A673 (cell line): Measurements from ENCODE around the gene MECR. TPM values are rescaled to one million over a fixed set of nuclear protein-coding genes. Genes with fewer than 3 reads are reported as not detected.

ENCODE experiments used
- BruUV-seq: library from RNA; stranded (reverse); fragments of 400-500 nt; replicated peaks from 2 replicates; lab custom pipeline; 2021; lab: Mats Ljungman, UMichigan
- CTCF ChIA-PET: fragments of 300-600 bp; sonication (Branson Sonifier 250); formaldehyde crosslinking; loops from one replicate; lab custom pipeline; 2022; ENCODE audit warnings: antibody characterized with exemption; lab: Charles Lee
- POLR2A ChIA-PET: fragments of 300-600 bp; sonication (Branson Sonifier 250); formaldehyde crosslinking; loops from one replicate; lab custom pipeline; 2022; ENCODE audit warnings: antibody characterized with exemption; ENCODE audit not compliant: low non-redundant PET; lab: Charles Lee
- DNase-seq: peaks from one replicate; pipeline ENCODE4 v3.0.0-alpha.2; 2015; ENCODE audit warnings: low spot score
- H3K27ac ChIP-seq: fragments of 200-600 bp; sonication (generic); 2 replicates; pipeline ENCODE4 v1.5.1; 2016; ENCODE audit warnings: mixed run types, low read depth, mild to moderate bottlenecking, mixed read lengths, antibody characterized with exemption, low read length; ENCODE audit not compliant: poor library complexity, severe bottlenecking
- H3K27me3 ChIP-seq: fragments of 200-600 bp; sonication (generic); replicated peaks from 2 replicates; pipeline ENCODE4 v1.6.1; 2017; ENCODE audit warnings: mixed run types, low read depth, mild to moderate bottlenecking, mixed read lengths, antibody characterized with exemption, low read length; ENCODE audit not compliant: insufficient read depth, poor library complexity
- H3K36me3 ChIP-seq: fragments of 200-600 bp; sonication (generic); 2 replicates; pipeline ENCODE4 v1.6.1; 2016; ENCODE audit warnings: mixed run types, mild to moderate bottlenecking, mixed read lengths, antibody characterized with exemption, low read length; ENCODE audit not compliant: insufficient read depth, poor library complexity, severe bottlenecking
- H3K4me1 ChIP-seq: fragments of 200-600 bp; sonication (generic); 2 replicates; pipeline ENCODE4 v1.6.1; 2017; ENCODE audit warnings: mixed run types, mild to moderate bottlenecking, mixed read lengths, antibody characterized with exemption, low read length; ENCODE audit not compliant: insufficient read depth, poor library complexity, severe bottlenecking
- H3K4me3 ChIP-seq: fragments of 200-600 bp; sonication (generic); 2 replicates; pipeline ENCODE4 v1.5.1; 2016; ENCODE audit warnings: low read depth, mixed run types, mild to moderate bottlenecking, mixed read lengths, low read length; ENCODE audit not compliant: poor library complexity, severe bottlenecking
- H3K9me3 ChIP-seq: fragments of 200-600 bp; sonication (generic); 2 replicates; pipeline ENCODE4 v1.6.1; 2016; ENCODE audit warnings: mixed run types, low read depth, mild to moderate bottlenecking, mixed read lengths, antibody characterized with exemption, low read length; ENCODE audit not compliant: poor library complexity, severe bottlenecking
- EZH2 ChIP-seq: fragments of 200-600 bp; sonication (generic); IDR thresholded peaks from 2 replicates; pipeline ENCODE4 v1.6.1; 2017; ENCODE audit warnings: borderline replicate concordance, low read depth, mild to moderate bottlenecking, mixed read lengths, antibody characterized with exemption, low read length; ENCODE audit not compliant: poor library complexity, severe bottlenecking
- intact Hi-C: fragments of 100-400 bp; cut with micrococcal nuclease; formaldehyde crosslinking; loops from one replicate; pipeline ENCODE4 v1.10.0; 2022; ENCODE audit not compliant: unreplicated experiment
- total RNA-seq: library from RNA; stranded (reverse); gene quantifications from 2 replicates; pipeline ENCODE4 v1.2.3, GENCODE V29; 2021
- TF ChIP-seq, protein P1 (sequence below): fragments of 300-800, 200-600 bp; sonication (generic); conservative IDR thresholded peaks from 2 replicates; pipeline ENCODE4 v1.5.1; 2017; ENCODE audit warnings: low read depth, mild to moderate bottlenecking, antibody characterized with exemption, low read length, moderate library complexity, mixed read lengths

MECR gene
- total RNA-seq, 1 experiment from 2014 or later: 39.0 TPM

DNA sequence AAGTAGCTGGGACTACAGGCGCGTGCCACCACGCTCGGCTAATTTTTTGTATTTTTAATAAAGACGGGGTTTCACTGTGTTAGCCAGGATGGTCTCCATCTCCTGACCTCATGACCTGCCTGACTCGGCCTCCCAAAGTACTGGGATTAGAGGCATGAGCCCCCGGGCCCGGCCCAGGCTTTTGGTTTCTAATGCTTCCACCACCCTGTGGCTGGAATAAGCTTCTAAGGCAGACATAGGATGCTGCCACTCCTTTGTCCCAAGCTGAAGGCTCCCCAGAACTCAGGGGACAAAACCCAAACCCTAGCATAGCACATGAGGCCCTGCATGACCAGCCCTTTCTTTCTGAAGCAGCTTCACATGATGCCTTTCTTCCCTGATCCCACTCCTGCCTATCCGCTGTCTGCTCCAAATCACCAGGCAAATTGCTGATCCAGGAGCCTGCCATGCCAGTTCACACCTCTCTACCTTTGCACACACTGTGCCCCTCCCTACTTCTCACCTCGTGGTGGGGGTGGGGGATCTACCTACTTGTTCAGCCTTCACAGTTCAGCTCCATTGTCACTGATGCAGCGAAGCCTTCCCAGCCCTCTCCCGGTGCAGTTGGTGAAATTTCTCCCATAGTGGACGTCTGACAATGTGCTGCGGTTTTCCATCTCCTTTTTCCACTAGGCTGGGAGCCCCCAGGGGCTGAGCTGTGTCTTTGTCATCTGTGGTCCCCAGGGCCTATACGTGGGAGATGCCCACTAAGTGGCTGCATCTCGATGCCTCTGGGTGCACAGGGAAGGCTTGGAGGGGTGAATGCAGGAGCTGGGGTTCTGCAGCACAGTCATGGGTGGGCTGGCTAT lies 12.5 kb upstream of the MECR start:
- Histone ChIP-seq H3K36me3 (no peaks in the 10 kb centered on the region), H3K4me1 (peaks cover 6% of the 10 kb centered on the region), H3K27ac (no peak overlapping the region), H3K9me3 (no peaks in the 10 kb centered on the region), H3K4me3 (no peak overlapping the region), H3K27me3 (no peaks in the 10 kb centered on the region)
- intact Hi-C loops: loop anchor here (10.0 kb wide), 1 partner anchor 452 kb away; no protein-coding TSS in a partner anchor
- ChIA-PET POLR2A (no interaction called here), CTCF (interaction anchor here (0.6 kb wide), 1 partner anchor 24 kb away, joined by 3 read pairs; no protein-coding TSS in a partner anchor)
- DNase-seq: no peak
- TF ChIP-seq, protein P1, sequence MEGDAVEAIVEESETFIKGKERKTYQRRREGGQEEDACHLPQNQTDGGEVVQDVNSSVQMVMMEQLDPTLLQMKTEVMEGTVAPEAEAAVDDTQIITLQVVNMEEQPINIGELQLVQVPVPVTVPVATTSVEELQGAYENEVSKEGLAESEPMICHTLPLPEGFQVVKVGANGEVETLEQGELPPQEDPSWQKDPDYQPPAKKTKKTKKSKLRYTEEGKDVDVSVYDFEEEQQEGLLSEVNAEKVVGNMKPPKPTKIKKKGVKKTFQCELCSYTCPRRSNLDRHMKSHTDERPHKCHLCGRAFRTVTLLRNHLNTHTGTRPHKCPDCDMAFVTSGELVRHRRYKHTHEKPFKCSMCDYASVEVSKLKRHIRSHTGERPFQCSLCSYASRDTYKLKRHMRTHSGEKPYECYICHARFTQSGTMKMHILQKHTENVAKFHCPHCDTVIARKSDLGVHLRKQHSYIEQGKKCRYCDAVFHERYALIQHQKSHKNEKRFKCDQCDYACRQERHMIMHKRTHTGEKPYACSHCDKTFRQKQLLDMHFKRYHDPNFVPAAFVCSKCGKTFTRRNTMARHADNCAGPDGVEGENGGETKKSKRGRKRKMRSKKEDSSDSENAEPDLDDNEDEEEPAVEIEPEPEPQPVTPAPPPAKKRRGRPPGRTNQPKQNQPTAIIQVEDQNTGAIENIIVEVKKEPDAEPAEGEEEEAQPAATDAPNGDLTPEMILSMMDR: no peak
- TF ChIP-seq EZH2: no peak
- no TSS peak for BruUV-seq

DNA sequence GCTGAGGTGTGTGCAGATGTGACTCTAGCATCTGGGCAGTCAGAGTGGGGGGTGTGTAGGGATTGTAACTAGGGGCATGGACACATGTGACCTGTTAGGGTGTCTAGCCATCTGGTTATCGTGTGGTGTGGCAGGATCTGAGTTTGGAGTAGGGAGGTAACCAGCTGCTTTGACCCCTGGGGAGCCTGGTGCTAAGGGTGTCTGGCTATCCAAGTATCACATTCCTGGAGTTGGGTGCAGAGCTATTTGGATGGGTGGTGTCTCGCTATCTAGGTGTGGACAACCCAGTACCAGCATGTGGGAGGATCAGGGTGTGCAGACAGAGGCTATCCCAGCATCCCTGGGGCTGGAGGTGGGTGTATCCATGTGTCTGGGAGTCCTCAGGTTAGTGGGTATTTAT lies 10.3 kb upstream of the MECR start:
- CTCF ChIA-PET: no interaction called here
- no peak for DNase-seq
- Histone ChIP-seq H3K36me3 (no peaks in the 10 kb centered on the region), H3K9me3 (no peaks in the 10 kb centered on the region), H3K4me3 (no peak overlapping the region), H3K4me1 (peaks cover 12% of the 10 kb centered on the region), H3K27me3 (peaks cover 6% of the 10 kb centered on the region), H3K27ac (no peak overlapping the region)
- TF ChIP-seq EZH2: no peak
- TF ChIP-seq, protein P1: no peak
- intact Hi-C loops: loop anchor here (10.0 kb wide), 1 partner anchor 454 kb away; no protein-coding TSS in a partner anchor
- POLR2A ChIA-PET: no interaction called here
- BruUV-seq: no TSS peak

DNA sequence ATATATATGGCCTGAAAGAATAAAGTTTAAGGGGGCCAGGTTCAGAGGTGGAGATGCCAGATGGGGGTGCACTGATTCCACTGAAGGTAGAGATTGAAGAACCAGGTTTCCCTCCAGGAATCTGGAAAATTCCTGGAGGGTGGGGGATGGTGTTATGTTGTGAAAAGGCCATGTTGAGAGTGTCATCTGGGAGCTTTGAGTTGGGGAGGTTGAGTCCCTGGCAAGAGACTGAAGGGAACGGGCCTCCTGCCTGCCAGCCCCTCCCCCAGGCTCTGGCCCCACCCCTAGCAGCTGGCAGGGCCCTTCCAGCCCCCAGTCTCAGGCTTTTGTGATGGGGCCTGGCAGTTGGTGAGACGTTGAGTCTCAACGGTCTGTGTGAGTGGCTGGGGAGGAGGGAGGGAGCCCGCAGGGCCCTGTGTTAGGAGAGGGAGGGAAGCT lies 9.7 kb upstream of the MECR start:
- no TSS peak for BruUV-seq
- POLR2A ChIA-PET: no interaction called here
- TF ChIP-seq, protein P1: peak; percentile 43
- TF ChIP-seq EZH2: no peak

More for the DNA sequence above, 9.7 kb upstream of the MECR start:
- H3K36me3 ChIP-seq: no peaks in the 10 kb centered on the region
- DNase-seq: no peak
- peaks cover 6% of the 10 kb centered on the region for H3K27me3 ChIP-seq
- intact Hi-C loops: loop anchor here (10.0 kb wide), 1 partner anchor 454 kb away; no protein-coding TSS in a partner anchor
- no peak overlapping the region for H3K4me3 ChIP-seq
- no peak overlapping the region for H3K27ac ChIP-seq
- no peaks in the 10 kb centered on the region for H3K9me3 ChIP-seq
- CTCF ChIA-PET: no interaction called here
- peaks cover 12% of the 10 kb centered on the region for H3K4me1 ChIP-seq
